Measurements from ENCODE around the gene MAP3K20.

The MAP3K20 gene

GRCh38 chr2:173075781-173076580 lies at the start of gene MAP3K20:
MAP3K20 (plus strand) TSS chr2:173075846; CDS start chr2:173091032, 15,186 bp downstream.
- peak; percentile 73 for DNase-seq (ENCODE audit: low read depth)
- H3K4me3 ChIP-seq (replicated peaks; ENCODE audit: low read depth, low read length): peak within 1 kb of the TSS; percentile 71
- peak; percentile 32 for TF ChIP-seq CTCF (IDR thresholded peaks at IDR 0.05; ENCODE audit: low read length, missing control alignments)

- no peak for TF ChIP-seq CTCF (IDR thresholded peaks at IDR 0.05; ENCODE audit: low read length, missing control alignments)
- no peak overlapping the region for H3K4me3 ChIP-seq (replicated peaks; ENCODE audit: low read depth, low read length)
- no peak for DNase-seq (ENCODE audit: low read depth)
These were observed 49.2 kb upstream of the MAP3K20 start for GRCh38 chr2:173026479-173026878.

GRCh38 chr2:173027181-173028128 lies 48.2 kb upstream of the MAP3K20 start:
- TF ChIP-seq CTCF (IDR thresholded peaks at IDR 0.05; ENCODE audit: low read length, missing control alignments): peak; percentile 95
- H3K4me3 ChIP-seq (replicated peaks; ENCODE audit: low read depth, low read length): no peak overlapping the region
- peak; percentile 96 for DNase-seq (ENCODE audit: low read depth)

GRCh38 chr2:173028141-173028540 lies 47.5 kb upstream of the MAP3K20 start:
- H3K4me3 ChIP-seq (replicated peaks; ENCODE audit: low read depth, low read length): no peak overlapping the region
- no peak for TF ChIP-seq CTCF (IDR thresholded peaks at IDR 0.05; ENCODE audit: low read length, missing control alignments)
- no peak for DNase-seq (ENCODE audit: low read depth)

- DNase-seq (ENCODE audit: low read depth): no peak
- no peak for TF ChIP-seq CTCF (IDR thresholded peaks at IDR 0.05; ENCODE audit: low read length, missing control alignments)
These were observed 47.0 kb upstream of the MAP3K20 start for GRCh38 chr2:173028671-173029070.

GRCh38 chr2:173030561-173031490 lies 44.8 kb upstream of the MAP3K20 start:
- no peak overlapping the region for H3K4me3 ChIP-seq (replicated peaks; ENCODE audit: low read depth, low read length)
- TF ChIP-seq CTCF (IDR thresholded peaks at IDR 0.05; ENCODE audit: low read length, missing control alignments): no peak
- DNase-seq (ENCODE audit: low read depth): no peak

More at GRCh38 chr2:173028671-173029070, 47.0 kb upstream of the MAP3K20 start:
- H3K4me3 ChIP-seq (replicated peaks; ENCODE audit: low read depth, low read length): no peak overlapping the region
